Peyer's patch (tissue), 4 donors: ENCODE measurements around the gene POMGNT1.

Experiments used
- CTCF ChIP-seq, 6 experiments: fragments of 450-650 bp in 4 of 6; fragments of 200-600 bp in 2 of 6; sonication (generic) in 1 of 6; IDR thresholded peaks; one replicate each; pipeline ENCODE4 v1.5.1; 2017 to 2019; ENCODE audit warnings: antibody characterized with exemption in 6 of 6, mild to moderate bottlenecking in 3 of 6, moderate library complexity in 1 of 6
- POLR2A ChIP-seq, 2 donors: fragments of 450-650 bp; IDR thresholded peaks; one replicate each; pipeline ENCODE4 v1.5.1; 2017; ENCODE audit warnings: antibody characterized with exemption in 2 of 2, mild to moderate bottlenecking in 2 of 2, moderate library complexity in 2 of 2

DNA sequence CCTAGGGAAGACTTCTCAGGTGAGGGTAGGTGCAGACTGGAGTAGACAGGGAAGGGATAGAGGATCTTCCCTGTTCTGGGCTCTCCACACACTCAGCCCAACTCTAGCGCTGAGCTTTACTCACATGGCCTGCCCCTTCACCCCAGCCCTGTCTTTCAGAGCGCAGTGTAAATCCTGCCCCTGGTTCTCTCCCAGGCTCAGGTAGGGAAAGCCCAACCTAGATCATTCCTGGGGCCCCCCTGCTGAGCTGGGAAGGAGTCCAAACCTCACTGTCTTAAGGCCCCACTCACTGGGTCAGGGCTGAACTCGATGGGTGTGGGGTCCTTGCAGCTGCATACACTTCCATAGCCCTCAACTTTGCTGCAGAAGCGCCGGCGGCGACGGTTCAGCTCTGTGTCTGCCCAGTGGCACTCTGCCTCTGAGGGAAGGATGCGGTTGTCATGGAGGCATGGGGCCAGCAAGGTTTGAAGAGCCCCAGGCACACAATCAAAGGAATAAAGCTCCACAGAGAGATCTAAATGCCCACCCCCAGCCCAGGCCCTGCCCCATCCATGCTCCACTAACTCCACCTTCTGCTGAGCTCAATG, 4.2 kb downstream of the POMGNT1 start:
- TF ChIP-seq POLR2A (IDR thresholded peaks at IDR 0.05) = no peak
- no peak for TF ChIP-seq CTCF (IDR thresholded peaks at IDR 0.05)
